LNCaP clone FGC (cell line): ENCODE data around the gene SND1.

Experiments
- DNase-seq: peaks from one replicate; pipeline ENCODE4 v3.0.0-alpha.2; 2011; ENCODE audit warnings: low read depth
- H3K4me3 ChIP-seq: 2 replicates; pipeline ENCODE4 v1.5.1; 2011; ENCODE audit warnings: mild to moderate bottlenecking, low read depth, low read length, control low read depth
- TF ChIP-seq, protein P1 (sequence below): IDR thresholded peaks from 2 replicates; pipeline ENCODE4 v1.5.1; 2012; ENCODE audit warnings: mild to moderate bottlenecking; ENCODE audit not compliant: control insufficient read depth, insufficient read depth; ENCODE audit errors: extremely low read depth

The SND1 gene

DNA sequence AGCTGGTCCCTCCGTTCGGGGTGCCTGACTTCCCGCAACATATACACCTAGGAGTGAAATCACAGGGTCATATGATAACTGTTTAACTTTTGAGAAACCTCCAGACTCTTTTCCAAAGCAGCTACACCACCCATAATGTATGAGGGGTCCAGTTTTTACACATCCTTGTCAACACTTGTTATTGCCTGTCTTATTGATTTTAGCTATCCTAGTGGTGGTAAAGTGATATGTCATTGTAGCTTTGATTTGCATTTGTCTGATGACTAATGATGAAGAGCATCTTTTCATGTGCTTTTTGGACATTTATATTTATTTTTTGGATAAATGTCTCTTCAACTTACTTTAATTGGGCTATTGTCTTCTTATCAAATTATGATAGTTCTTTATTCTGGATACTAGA is 29.0 kb downstream of the SND1 start:
- TF ChIP-seq, protein P1, sequence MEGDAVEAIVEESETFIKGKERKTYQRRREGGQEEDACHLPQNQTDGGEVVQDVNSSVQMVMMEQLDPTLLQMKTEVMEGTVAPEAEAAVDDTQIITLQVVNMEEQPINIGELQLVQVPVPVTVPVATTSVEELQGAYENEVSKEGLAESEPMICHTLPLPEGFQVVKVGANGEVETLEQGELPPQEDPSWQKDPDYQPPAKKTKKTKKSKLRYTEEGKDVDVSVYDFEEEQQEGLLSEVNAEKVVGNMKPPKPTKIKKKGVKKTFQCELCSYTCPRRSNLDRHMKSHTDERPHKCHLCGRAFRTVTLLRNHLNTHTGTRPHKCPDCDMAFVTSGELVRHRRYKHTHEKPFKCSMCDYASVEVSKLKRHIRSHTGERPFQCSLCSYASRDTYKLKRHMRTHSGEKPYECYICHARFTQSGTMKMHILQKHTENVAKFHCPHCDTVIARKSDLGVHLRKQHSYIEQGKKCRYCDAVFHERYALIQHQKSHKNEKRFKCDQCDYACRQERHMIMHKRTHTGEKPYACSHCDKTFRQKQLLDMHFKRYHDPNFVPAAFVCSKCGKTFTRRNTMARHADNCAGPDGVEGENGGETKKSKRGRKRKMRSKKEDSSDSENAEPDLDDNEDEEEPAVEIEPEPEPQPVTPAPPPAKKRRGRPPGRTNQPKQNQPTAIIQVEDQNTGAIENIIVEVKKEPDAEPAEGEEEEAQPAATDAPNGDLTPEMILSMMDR: no peak
- DNase-seq: no peak
- H3K4me3 ChIP-seq: no peak overlapping the region

DNA sequence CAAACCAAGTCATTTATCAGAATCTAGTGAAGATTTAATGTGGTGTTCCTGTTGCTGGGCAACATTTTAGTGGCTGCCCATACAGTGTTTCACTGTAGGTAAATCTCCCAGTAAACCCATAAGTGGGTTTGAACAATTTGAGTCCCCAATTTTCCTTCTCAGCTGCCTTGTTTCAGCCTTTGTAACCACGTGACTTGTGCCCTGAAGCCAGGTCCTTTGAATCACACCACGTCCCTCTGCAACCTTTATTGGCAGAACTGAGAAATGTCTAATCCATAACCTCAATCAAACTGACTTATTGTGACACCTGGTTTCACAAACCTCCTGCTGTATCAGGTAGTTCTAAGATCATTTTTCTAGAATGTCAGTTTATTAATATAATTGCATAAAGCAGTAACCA is 30.1 kb downstream of the SND1 start:
- no peak for DNase-seq
- H3K4me3 ChIP-seq: no peak overlapping the region
- TF ChIP-seq, protein P1: no peak

DNA sequence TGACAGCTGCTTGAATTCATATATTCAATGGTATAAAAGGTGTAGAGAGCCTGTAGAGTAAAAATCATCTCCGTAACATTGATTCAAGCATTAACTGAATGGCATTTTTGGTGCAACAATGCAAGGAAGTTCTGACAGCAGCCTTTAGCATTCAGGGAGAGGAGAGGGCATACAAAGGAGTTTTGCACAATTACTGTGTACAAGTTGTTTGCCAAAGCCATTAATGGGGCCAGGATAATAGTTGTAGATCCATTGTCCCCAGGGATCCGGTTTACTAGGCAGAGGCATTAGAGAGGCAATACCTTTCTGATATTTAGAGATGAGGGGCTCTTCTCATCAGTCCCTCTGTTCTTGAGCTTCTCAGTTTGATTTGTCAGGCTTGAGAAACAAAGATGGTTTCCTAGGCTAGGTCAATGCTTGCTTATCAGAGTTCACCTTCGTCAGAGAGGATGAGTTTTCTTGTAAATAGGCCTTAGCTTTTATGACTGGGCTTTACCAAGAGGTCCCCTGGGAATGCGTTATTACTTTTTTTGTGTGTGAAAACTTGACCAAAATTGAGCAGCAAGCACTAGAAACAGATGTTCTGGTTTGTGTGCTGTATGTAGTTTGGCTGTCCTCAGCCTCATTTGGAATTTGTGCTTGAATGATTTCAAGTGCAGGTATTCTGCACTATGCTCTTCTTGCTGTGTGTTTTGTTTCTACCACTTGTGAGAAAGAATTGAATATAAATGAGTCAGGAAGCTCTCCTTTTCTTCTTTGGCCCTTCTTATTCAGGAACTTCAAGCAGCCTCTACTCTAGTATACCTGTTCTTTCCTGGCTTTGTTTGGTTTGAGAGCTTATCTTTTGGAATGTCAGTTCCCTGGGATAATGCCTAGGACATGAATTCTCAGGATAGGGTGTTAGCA is 32.0 kb downstream of the SND1 start:
- TF ChIP-seq, protein P1: no peak
- no peak overlapping the region for H3K4me3 ChIP-seq
- no peak for DNase-seq

DNA sequence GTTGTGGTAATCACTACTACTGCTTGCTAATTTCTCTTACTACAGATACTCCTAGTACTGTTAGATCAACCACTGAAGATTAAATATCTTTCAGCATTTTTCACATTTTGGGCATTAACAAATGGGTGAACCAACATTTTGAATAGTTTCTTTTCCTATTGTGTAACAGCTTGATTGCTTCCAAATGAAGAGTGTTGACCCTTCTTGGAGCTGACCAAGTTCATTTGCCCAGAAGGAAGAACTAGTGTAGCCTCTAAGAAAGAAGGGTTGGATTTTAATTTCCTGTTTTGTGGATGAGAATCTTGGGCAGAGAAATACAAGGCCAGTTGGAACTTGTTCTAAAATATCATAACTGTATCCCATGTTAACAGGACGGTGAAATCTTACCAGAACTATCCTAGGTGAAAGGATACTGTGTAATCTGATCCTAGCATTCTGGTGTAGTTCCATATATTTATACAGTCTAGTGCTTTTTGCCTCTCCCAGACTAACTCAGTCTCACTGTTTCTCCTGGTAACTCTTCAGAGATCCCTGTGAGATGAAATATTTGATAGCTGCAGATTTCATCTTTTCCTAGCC is 37.3 kb downstream of the SND1 start:
- no peak for DNase-seq
- no peak overlapping the region for H3K4me3 ChIP-seq
- TF ChIP-seq, protein P1: no peak

DNA sequence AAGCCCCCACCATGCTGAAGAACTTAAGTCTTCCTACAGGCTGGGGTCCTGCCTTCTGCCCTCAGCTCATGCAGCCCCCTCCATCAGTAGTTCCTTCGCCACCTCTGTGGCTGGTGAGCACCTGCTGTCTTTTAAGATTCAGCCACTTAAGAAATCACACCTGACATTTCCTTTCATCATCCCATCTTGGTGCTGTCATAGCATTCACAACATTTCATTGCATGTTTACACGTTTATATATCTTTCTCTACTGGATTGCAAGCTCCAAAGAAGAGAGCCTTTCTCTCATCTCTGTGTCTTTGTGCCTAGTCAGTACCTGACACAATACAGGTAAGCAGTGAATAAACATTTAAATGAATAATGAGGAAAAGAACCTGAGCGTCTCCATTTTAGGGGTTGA is 38.3 kb downstream of the SND1 start:
- TF ChIP-seq, protein P1: no peak
- DNase-seq: no peak
- H3K4me3 ChIP-seq: no peak overlapping the region

DNA sequence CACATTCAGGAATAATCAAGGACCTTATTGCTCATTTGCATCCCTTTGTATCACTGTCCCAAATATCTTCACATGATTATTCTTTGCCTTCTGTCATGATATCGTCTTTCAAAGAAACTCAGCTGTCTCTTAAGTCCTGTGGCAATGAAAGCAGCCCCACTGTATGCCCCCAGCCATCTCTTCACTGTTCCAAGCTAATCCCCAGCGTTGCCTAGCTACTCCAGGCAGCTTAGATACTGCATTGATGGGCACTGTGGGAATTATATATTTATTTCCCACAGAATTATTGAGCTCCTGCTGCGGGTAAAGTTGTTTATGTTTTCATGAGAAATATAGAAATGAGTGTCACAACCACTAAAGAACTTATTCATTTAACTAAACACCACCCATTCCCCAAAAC is 38.8 kb downstream of the SND1 start:
- H3K4me3 ChIP-seq: no peak overlapping the region
- TF ChIP-seq, protein P1: no peak
- DNase-seq: no peak
